Tibial nerve (tissue), 4 donors: ENCODE data around the gene PIR. TPM values are rescaled to one million over a fixed set of nuclear protein-coding genes. Genes with fewer than 3 reads are reported as not detected.

ENCODE experiments used
- DNase-seq, 2 donors: peaks; one replicate each; pipeline ENCODE4 v3.0.0-alpha.2; 2019; ENCODE audit warnings: low spot score in 2 of 2
- H3K27ac ChIP-seq, 4 donors: fragments of 200-600 bp; sonication (generic) in 3 of 4; one replicate each; pipeline ENCODE4 v1.5.1; 2017 to 2019; ENCODE audit warnings: mild to moderate bottlenecking in 1 of 4
- H3K27me3 ChIP-seq, 2 donors: fragments of 200-600 bp; sonication (generic) in 1 of 2; one replicate each; pipeline versions ENCODE4 v1.5.1 to v1.6.0; 2017 to 2019
- H3K36me3 ChIP-seq, 3 donors: fragments of 200-600 bp; sonication (generic); one replicate each; pipeline ENCODE4 v1.5.1; 2018 to 2019
- H3K4me1 ChIP-seq, 4 donors: fragments of 200-600 bp; sonication (generic) in 3 of 4; one replicate each; pipeline ENCODE4 v1.5.1; 2017 to 2019
- H3K4me3 ChIP-seq, 4 donors: fragments of 200-600 bp; sonication (generic) in 3 of 4; one replicate each; pipeline ENCODE4 v1.5.1; 2017 to 2019; ENCODE audit warnings: mild to moderate bottlenecking in 1 of 4, moderate library complexity in 1 of 4
- H3K9me3 ChIP-seq, 4 donors: fragments of 200-600 bp; sonication (generic) in 3 of 4; one replicate each; pipeline ENCODE4 v1.5.1; 2017 to 2019
- CTCF ChIP-seq, 5 experiments: fragments of 200-600 bp in 3 of 5; fragments of 450-650 bp in 2 of 5; sonication (generic) in 3 of 5; IDR thresholded peaks; one replicate each; pipeline ENCODE4 v1.5.1; 2016 to 2019; ENCODE audit warnings: antibody characterized with exemption in 5 of 5, mild to moderate bottlenecking in 3 of 5, moderate library complexity in 2 of 5
- EP300 ChIP-seq, 2 donors: sonication (generic); formaldehyde crosslinking; IDR thresholded peaks; one replicate each; pipeline ENCODE4 v1.6.1; 2017; ENCODE audit warnings: antibody characterized with exemption in 2 of 2, mild to moderate bottlenecking in 1 of 2
- POLR2A ChIP-seq, 2 donors: fragments of 450-650 bp; IDR thresholded peaks; one replicate each; pipeline ENCODE4 v1.6.1; 2017; ENCODE audit warnings: antibody characterized with exemption in 2 of 2, mild to moderate bottlenecking in 2 of 2, moderate library complexity in 2 of 2
- WGBS, 2 donors: methylation state at CpG; one replicate each; pipeline ENCODE4 v1.1.5; 2018; 5-methylcytosine and 5-hydroxymethylcytosine counted together
- total RNA-seq, 4 donors: library from RNA; depleted of rRNA; stranded (reverse); fragments of >200 nt; gene quantifications; one replicate each; pipeline ENCODE4 v1.1.0, GENCODE V29; 2016

PIR gene
- total RNA-seq, 4 donors from 2014 or later, result 10.6 to 27.6 (median 23.4) TPM

GRCh38 chrX:15501506-15501905, 8.4 kb upstream of the PIR start:
- Histone ChIP-seq H3K4me1 (no peaks in the 10 kb centered on the region), H3K4me3 (no peak overlapping the region), H3K27me3 (peaks cover 0 to 25% of the 10 kb centered on the region in 2 donors), H3K27ac (no peak overlapping the region), H3K36me3 (no peaks in the 10 kb centered on the region), H3K9me3 (no peaks in the 10 kb centered on the region)
- no peak for DNase-seq
- 85 to 96% methylated on average over 9 of the region's 9 CpGs for WGBS, 2 donors
- no peak for TF ChIP-seq CTCF (IDR thresholded peaks at IDR 0.05)
- TF ChIP-seq POLR2A (IDR thresholded peaks at IDR 0.05), result no peak
- no peak for TF ChIP-seq EP300 (IDR thresholded peaks at IDR 0.05)

- 63 to 64% methylated on average over 18 of the region's 18 CpGs for WGBS, 2 donors
- no peaks in the 10 kb centered on the region for H3K4me1 ChIP-seq
- H3K9me3 ChIP-seq, result no peaks in the 10 kb centered on the region
- TF ChIP-seq CTCF (IDR thresholded peaks at IDR 0.05) (no peak), POLR2A (IDR thresholded peaks at IDR 0.05) (no peak), EP300 (IDR thresholded peaks at IDR 0.05) (no peak)
- peak within 1 kb of the TSS in 1 of 4 donors; percentile 33 for H3K27ac ChIP-seq
- H3K27me3 ChIP-seq, result peaks cover 0 to 19% of the 10 kb centered on the region in 2 donors
- no peaks in the 10 kb centered on the region for H3K36me3 ChIP-seq
- no peak within 1 kb of the TSS for H3K4me3 ChIP-seq
- DNase-seq, result no peak
Measured at GRCh38 chrX:15500497-15500966, 7.4 kb upstream of the PIR start, which contains the start of gene BMX. TSS of gene BMX (plus strand) at chrX:15500807. CDS start at chrX:15508354, 7,547 bp downstream.

GRCh38 chrX:15499976-15500375, 6.8 kb upstream of the PIR start:
- Histone ChIP-seq H3K4me1 (no peaks in the 10 kb centered on the region), H3K9me3 (no peaks in the 10 kb centered on the region), H3K4me3 (no peak overlapping the region), H3K27ac (no peak overlapping the region), H3K27me3 (peaks cover 0 to 13% of the 10 kb centered on the region in 2 donors), H3K36me3 (no peaks in the 10 kb centered on the region)
- whole genome bisulfite sequencing, 2 donors, result 75 to 76% methylated on average over 3 of the region's 3 CpGs
- no peak for DNase-seq
- TF ChIP-seq CTCF (IDR thresholded peaks at IDR 0.05) (no peak), POLR2A (IDR thresholded peaks at IDR 0.05) (no peak), EP300 (IDR thresholded peaks at IDR 0.05) (no peak)

GRCh38 chrX:15498741-15499140, 5.6 kb upstream of the PIR start:
- no peaks in the 10 kb centered on the region for H3K9me3 ChIP-seq
- DNase-seq, result no peak
- H3K36me3 ChIP-seq, result no peaks in the 10 kb centered on the region
- H3K27me3 ChIP-seq, result peaks cover 0 to 12% of the 10 kb centered on the region in 2 donors
- TF ChIP-seq EP300 (IDR thresholded peaks at IDR 0.05) (no peak), CTCF (IDR thresholded peaks at IDR 0.05) (no peak), POLR2A (IDR thresholded peaks at IDR 0.05) (no peak)
- no peaks in the 10 kb centered on the region for H3K4me1 ChIP-seq
- 72 to 74% methylated on average over 2 of the region's 2 CpGs for WGBS, 2 donors
- no peak overlapping the region for H3K4me3 ChIP-seq
- H3K27ac ChIP-seq, result no peak overlapping the region

GRCh38 chrX:15497865-15498264, 4.7 kb upstream of the PIR start:
- no peaks in the 10 kb centered on the region for H3K36me3 ChIP-seq
- H3K27me3 ChIP-seq, result peaks cover 0 to 20% of the 10 kb centered on the region in 2 donors
- H3K27ac ChIP-seq, result no peak overlapping the region
- no peaks in the 10 kb centered on the region for H3K4me1 ChIP-seq
- TF ChIP-seq POLR2A (IDR thresholded peaks at IDR 0.05) (no peak), CTCF (IDR thresholded peaks at IDR 0.05) (peak; percentile 18 to 38 (median 33))
- 16 to 22% methylated on average over 4 of the region's 4 CpGs for WGBS, 2 donors
- H3K4me3 ChIP-seq, result no peak overlapping the region
- H3K9me3 ChIP-seq, result no peaks in the 10 kb centered on the region
- peak in 1 of 2 donors; percentile 36 for DNase-seq
